HCT116 (cell line): Measurements from ENCODE around the gene STPG3.

Experiments used
- ATF3 ChIP-seq: IDR thresholded peaks from 2 replicates; pipeline ENCODE4 v1.6.1; 2012
- CEBPB ChIP-seq: IDR thresholded peaks from 2 replicates; pipeline ENCODE4 v1.6.1; 2012; ENCODE audit warnings: low read depth
- CTCF ChIP-seq, 3 experiments: fragments of 200-600 bp in 1 of 3; sonication (generic) in 1 of 3; IDR thresholded peaks in 2 of 3; conservative IDR thresholded peaks in 1 of 3; 2 replicates each; pipeline ENCODE4 v1.5.1; 2012 to 2017; ENCODE audit warnings: low read depth in 2 of 3, low read length in 2 of 3, antibody characterized with exemption in 1 of 3, borderline replicate concordance in 1 of 3, control low read depth in 1 of 3, mild to moderate bottlenecking in 1 of 3, mixed read lengths in 1 of 3, mixed run types in 1 of 3, moderate library complexity in 1 of 3; ENCODE audit not compliant: insufficient read depth in 1 of 3
- EZH2 ChIP-seq: fragments of 200-600 bp; sonication (generic); IDR thresholded peaks from 2 replicates; pipeline ENCODE4 v1.6.1; 2017; ENCODE audit warnings: antibody characterized with exemption, mixed run types
- EZH2phosphoT487 ChIP-seq: fragments of 200-600 bp; IDR thresholded peaks from 2 replicates; pipeline ENCODE4 v1.6.1; 2018; ENCODE audit warnings: antibody characterized with exemption, borderline replicate concordance
- POLR2A ChIP-seq: IDR thresholded peaks from 2 replicates; pipeline ENCODE4 v1.7.0; 2011; ENCODE audit warnings: borderline replicate concordance; ENCODE audit not compliant: insufficient read depth, insufficient read length; ENCODE audit errors: extremely low read depth
- POLR2AphosphoS5 ChIP-seq: IDR thresholded peaks from 2 replicates; pipeline ENCODE4 v1.6.1; 2011; ENCODE audit warnings: mild to moderate bottlenecking, low read depth, low read length, moderate library complexity
- RAD21 ChIP-seq: IDR thresholded peaks from 2 replicates; pipeline ENCODE4 v1.6.1; 2012; ENCODE audit warnings: low read depth, mild to moderate bottlenecking
- REST ChIP-seq: IDR thresholded peaks from 2 replicates; pipeline ENCODE4 v1.6.1; 2012; ENCODE audit warnings: low read depth
- ZBTB33 ChIP-seq: IDR thresholded peaks from 2 replicates; pipeline ENCODE4 v1.6.1; 2011; ENCODE audit warnings: mild to moderate bottlenecking, low read length, moderate library complexity; ENCODE audit not compliant: insufficient replicate concordance; ENCODE audit errors: extremely low read depth

GRCh38 chr9:137202966-137203365 is 48.1 kb upstream of the STPG3 start:
- no peak for TF ChIP-seq EZH2phosphoT487
- no peak for TF ChIP-seq RAD21
- TF ChIP-seq POLR2A, result no peak
- TF ChIP-seq CTCF (IDR thresholded peaks at IDR 0.05 in 2 of 3, conservative IDR thresholded peaks at IDR 0.05 in 1 of 3; ENCODE audit: borderline replicate concordance in 1 of 3, insufficient read depth in 1 of 3, low read depth in 2 of 3, low read length in 2 of 3), result no peak
- TF ChIP-seq REST, result no peak
- no peak for TF ChIP-seq EZH2
- TF ChIP-seq ATF3, result no peak
- TF ChIP-seq ZBTB33, result no peak
- no peak for TF ChIP-seq POLR2AphosphoS5
- no peak for TF ChIP-seq CEBPB
